ENCODE data around the gene COP1.

The COP1 gene

GRCh38 chr1:176206961-176207902 is at the start of gene COP1:
Gene COP1 (minus strand): TSS chr1:176207286. CDS start chr1:176206978, 308 bp downstream.
- Histone ChIP-seq H3K9me3 (ENCODE audit: insufficient read depth, low read length, severe bottlenecking) (no peaks in the 10 kb centered on the region), H3K4me1 (ENCODE audit: insufficient read depth, low read length) (peaks cover 39% of the 10 kb centered on the region), H3K4me2 (ENCODE audit: insufficient read depth, low read length) (peak within 1 kb of the TSS; percentile 72), H4K20me1 (ENCODE audit: insufficient read depth, low read length) (peaks cover 37% of the 10 kb centered on the region), H3K27me3 (ENCODE audit: insufficient read depth, low read length, poor library complexity) (no peaks in the 10 kb centered on the region), H3K79me2 (ENCODE audit: insufficient read depth, low read length) (peaks cover 58% of the 10 kb centered on the region), H3K9ac (ENCODE audit: low read depth, low read length) (peak within 1 kb of the TSS; percentile 96), H2AFZ (ENCODE audit: low read depth, low read length) (peak within 1 kb of the TSS; percentile 96), H3K36me3 (ENCODE audit: insufficient read depth, low read length) (no peaks in the 10 kb centered on the region; the same call in 1 of the 2 replicates), H3K27ac (ENCODE audit: low read length) (peak within 1 kb of the TSS; percentile 95), H3K4me3 (ENCODE audit: low read depth in 1 of 2, low read length in 2 of 2) (peak within 1 kb of the TSS; percentile 77 to 82)
- ATAC-seq (ENCODE audit: insufficient read depth, low read depth): peak; percentile 88
- no peak for TF ChIP-seq CTCF (IDR thresholded peaks at IDR 0.05; ENCODE audit: borderline replicate concordance, extremely low read depth, low read length, poor library complexity, severe bottlenecking)
- no peak for TF ChIP-seq EZH2 (IDR thresholded peaks at IDR 0.05; ENCODE audit: borderline replicate concordance, low read depth, low read length, severe bottlenecking)
- DNase-seq: peak; percentile 97

- Histone ChIP-seq H4K20me1 (ENCODE audit: insufficient read depth, low read length) (no peaks in the 10 kb centered on the region), H3K27me3 (ENCODE audit: insufficient read depth, low read length, poor library complexity) (no peaks in the 10 kb centered on the region), H3K9me3 (ENCODE audit: insufficient read depth, low read length, severe bottlenecking) (no peaks in the 10 kb centered on the region), H3K4me2 (ENCODE audit: insufficient read depth, low read length) (no peak overlapping the region), H3K36me3 (ENCODE audit: insufficient read depth, low read length) (no peaks in the 10 kb centered on the region), H3K27ac (ENCODE audit: low read length) (no peak overlapping the region), H3K4me3 (ENCODE audit: low read depth in 1 of 2, low read length in 2 of 2) (no peak overlapping the region), H2AFZ (ENCODE audit: low read depth, low read length) (no peak overlapping the region), H3K4me1 (ENCODE audit: insufficient read depth, low read length) (no peaks in the 10 kb centered on the region), H3K9ac (ENCODE audit: low read depth, low read length) (no peak overlapping the region), H3K79me2 (ENCODE audit: insufficient read depth, low read length) (no peaks in the 10 kb centered on the region)
- no peak for TF ChIP-seq CTCF (IDR thresholded peaks at IDR 0.05; ENCODE audit: borderline replicate concordance, extremely low read depth, low read length, poor library complexity, severe bottlenecking)
- TF ChIP-seq EZH2 (IDR thresholded peaks at IDR 0.05; ENCODE audit: borderline replicate concordance, low read depth, low read length, severe bottlenecking): no peak
- DNase-seq: no peak
- no peak for ATAC-seq (ENCODE audit: insufficient read depth, low read depth)
Observed at GRCh38 chr1:176252191-176252590, 45.1 kb upstream of the COP1 start.

- Histone ChIP-seq H3K27ac (ENCODE audit: low read length) (no peak overlapping the region), H3K4me3 (ENCODE audit: low read depth in 1 of 2, low read length in 2 of 2) (no peak overlapping the region), H4K20me1 (ENCODE audit: insufficient read depth, low read length) (no peaks in the 10 kb centered on the region), H3K9me3 (ENCODE audit: insufficient read depth, low read length, severe bottlenecking) (no peaks in the 10 kb centered on the region), H3K79me2 (ENCODE audit: insufficient read depth, low read length) (no peaks in the 10 kb centered on the region), H3K36me3 (ENCODE audit: insufficient read depth, low read length) (no peaks in the 10 kb centered on the region), H3K9ac (ENCODE audit: low read depth, low read length) (no peak overlapping the region), H3K4me2 (ENCODE audit: insufficient read depth, low read length) (no peak overlapping the region), H3K4me1 (ENCODE audit: insufficient read depth, low read length) (no peaks in the 10 kb centered on the region), H2AFZ (ENCODE audit: low read depth, low read length) (no peak overlapping the region), H3K27me3 (ENCODE audit: insufficient read depth, low read length, poor library complexity) (no peaks in the 10 kb centered on the region)
- ATAC-seq (ENCODE audit: insufficient read depth, low read depth) (no peak), DNase-seq (no peak)
- TF ChIP-seq EZH2 (IDR thresholded peaks at IDR 0.05; ENCODE audit: borderline replicate concordance, low read depth, low read length, severe bottlenecking) (no peak), CTCF (IDR thresholded peaks at IDR 0.05; ENCODE audit: borderline replicate concordance, extremely low read depth, low read length, poor library complexity, severe bottlenecking) (no peak)
Observed at GRCh38 chr1:176244851-176245250, 37.8 kb upstream of the COP1 start.
